HG03095 (cell line): Measurements from ENCODE around the gene IRX4.

ENCODE experiments used
- ATAC-seq: cut with Tn5 transposase; IDR thresholded peaks from one replicate; pipeline ENCODE4 v1.9.1; 2021; ENCODE audit warnings: moderate library complexity; ENCODE audit not compliant: unreplicated experiment

Gene IRX4

DNA sequence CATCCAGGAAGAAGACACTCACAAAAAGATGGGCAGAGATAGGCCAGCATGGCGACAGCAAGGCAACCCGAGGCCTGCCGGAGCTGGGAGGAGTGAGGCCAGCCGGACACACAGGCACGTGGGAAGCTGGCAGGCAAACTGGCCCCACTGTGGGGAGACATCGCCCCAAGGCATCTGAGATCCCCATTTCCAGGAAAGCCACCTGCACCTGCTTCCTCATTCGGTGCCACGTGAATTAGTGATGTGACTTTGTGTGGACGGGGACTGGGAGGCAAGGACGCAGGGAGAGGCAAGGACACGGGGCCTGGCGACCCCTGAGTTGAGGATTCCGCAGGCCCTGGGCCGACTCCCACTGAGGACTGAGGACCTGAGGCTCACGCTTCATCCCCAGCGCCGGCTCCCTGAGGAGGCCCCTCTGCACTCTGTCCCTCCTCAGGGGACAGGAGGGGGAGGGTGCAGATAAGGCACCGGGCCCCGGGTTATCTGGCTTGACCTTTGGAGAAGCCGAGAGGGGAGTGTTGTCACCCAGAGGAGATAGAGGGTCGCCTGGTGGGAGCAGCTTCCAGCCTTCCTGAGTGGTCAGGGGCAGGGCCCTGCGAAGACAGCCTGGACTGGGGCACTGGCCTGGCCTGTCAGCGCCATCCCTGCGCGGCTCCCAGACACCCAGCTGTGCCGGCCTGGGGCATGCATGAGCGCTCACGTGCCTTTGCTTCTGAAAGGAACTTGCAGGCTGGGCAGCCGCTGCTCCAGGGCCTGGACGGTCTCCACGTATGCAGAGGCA lies 41.8 kb downstream of the IRX4 start:
- ATAC-seq, result no peak

DNA sequence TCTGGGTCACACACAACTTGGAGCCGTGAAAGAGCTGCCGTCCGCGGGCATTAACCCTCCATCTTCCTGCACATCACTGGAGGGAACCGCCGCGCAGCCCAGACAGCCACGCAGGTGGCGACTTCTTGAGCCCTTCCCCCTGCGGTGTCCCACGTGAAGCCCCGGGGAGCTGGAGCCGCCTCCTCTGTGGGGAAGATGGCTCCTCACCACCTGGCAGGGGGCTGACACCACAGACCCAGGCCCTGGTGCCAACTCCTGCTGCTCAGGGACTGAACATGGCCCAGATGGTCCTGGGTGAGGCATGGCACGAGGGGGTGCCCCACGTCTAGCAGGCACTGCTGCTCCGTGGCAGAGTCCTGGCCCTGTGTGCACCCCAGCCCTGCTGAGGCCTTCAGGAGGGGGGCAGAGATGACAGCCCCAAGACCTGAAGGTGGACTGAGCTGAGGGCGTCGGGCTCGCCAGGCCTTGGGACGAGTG lies 42.6 kb downstream of the IRX4 start:
- no peak for ATAC-seq

DNA sequence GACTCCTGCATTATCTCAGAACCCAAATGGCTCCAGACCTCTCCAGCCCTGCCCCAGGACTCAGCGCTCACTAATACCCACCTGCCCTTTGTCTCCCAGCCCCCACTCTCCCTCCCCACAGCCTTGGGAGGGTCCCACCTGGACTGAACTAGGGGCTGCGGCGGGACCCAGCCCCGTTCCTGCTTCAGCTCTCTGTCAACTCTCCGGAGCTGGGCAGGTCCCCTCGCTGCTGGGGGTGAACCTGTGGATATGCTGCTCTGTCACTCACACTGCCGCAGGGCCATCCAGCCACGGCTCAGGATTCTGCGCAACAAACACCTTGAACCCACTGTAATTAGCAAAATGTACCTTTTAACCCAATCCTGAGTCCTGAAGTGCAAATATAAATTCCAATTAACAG lies 44.7 kb downstream of the IRX4 start:
- ATAC-seq, result no peak

DNA sequence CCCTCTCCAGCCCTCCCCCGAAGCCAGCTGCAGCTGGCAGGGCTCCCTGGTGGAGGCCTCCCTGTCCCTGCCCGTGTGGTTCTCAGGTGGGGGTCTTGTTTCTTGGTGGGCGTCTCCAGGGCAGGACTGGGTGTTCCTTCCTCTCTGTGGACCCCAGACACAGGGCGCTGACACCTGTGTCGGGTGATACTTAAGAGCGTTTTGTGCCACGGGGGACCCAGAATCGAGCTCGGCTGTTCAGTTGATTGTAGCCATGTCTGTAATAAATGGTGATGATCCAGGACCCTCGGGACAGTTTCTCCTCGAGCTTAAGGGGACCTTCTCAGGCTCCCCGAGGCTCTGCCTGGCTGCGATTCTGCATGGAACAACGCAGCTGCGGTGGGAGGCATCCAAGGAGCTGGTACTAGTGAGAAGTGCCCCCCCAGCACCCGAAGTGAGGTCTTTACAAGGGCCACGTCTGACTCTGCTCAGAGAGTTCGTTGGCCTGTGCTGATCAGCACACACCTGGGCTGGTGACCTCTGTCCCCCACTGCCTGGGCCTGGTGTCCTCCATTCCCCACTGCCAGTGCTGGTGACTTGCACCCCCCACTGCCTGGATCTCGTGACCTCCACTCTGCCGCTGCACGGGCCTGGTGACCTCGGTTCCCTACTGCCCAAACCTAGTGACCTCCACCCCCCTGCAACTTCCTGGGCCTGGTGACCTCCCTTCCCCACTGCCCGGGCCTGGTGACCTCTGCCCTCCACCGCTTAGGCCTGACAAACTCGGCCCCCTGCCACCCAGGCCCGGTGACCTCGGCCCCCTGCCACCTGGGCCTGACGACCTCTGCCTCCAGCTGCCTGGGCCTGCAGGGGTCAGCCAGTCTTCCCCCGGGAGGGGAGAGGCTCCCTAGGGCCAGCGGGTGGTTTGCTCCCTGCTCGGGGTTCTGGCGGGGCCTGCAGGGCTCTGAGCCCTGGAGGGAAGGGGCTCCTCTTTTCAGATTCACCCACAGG lies 45.5 kb downstream of the IRX4 start:
- ATAC-seq, result no peak

GRCh38 chr5:1836176-1836890 lies 46.4 kb downstream of the IRX4 start:
- no peak for ATAC-seq

DNA sequence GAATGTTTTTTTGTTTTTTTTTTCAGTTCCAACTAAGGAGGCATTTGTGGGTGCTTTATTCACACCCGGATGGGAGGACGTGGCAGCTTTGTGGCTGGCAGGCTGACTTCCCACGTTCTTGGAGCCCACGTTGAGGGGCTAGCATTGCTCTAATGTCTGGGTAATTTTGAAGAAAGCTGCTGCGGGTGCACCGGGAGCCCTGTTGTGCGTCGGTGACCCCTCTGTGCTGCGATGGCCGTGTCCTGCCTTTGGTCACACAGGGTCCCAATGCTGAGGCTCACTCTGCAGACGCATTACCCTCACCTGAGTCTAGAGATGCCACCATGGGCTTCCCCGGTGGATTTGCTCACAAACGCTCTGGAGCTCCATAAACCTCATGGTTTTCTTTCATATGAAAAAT lies 47.3 kb downstream of the IRX4 start:
- ATAC-seq, result no peak

DNA sequence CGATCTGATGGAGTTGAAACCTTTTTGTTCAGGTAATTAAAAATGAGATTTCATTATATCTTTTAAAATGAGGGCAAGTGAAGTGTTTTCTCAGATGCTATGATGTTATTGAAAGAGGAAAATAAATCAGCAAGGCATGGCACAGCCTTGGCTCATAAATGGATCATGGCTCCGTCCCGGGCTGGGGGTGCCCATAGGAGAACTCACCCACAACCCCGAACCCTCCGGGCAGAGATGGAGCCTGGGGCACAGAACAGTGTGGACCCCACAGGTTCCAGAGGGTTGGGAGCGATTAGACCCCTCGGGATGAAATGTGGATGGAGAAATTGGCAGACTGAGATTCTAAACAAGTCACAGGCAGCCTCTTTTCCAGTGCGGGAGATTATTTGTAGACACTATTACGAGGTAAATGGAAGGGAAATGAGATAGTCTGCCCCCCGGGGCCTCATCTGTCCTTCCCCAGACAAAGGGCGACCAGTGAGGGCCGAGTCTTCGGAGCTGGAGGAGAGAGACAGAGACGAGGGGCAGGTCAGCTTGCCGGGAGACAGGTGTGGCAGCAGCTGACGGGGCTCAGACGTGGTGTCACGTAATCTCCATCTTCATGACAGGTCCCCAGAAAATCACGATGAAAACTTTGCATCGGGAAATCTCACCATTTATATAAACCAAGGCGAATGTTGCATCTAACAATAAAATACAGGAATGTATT lies 47.9 kb downstream of the IRX4 start:
- no peak for ATAC-seq

DNA sequence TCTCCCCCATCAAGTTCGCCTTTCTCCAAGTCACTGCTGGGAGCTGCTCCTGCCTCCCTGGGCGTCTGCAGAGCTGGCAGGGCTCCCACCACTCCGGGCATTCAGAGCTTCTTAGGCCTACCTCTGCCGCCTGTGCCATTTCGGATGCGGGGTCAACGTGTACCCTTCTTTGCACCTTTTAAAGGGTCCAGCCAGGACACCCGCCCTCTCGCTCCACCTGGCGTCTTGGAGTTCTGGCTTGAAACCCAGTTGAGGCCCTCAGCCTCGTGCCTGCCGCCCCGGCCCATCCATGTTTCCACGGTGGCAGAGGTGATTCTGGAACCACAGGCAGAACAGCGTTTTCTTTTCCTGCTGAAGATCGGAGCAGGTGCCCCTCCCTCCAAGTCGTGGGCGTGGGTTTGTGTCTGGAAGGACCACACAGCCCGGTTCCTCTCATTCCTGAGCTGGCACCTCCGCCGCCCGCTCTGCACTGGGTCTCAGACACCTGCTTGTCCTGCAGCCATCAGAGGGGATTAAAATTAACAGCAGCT lies 48.6 kb downstream of the IRX4 start:
- no peak for ATAC-seq

DNA sequence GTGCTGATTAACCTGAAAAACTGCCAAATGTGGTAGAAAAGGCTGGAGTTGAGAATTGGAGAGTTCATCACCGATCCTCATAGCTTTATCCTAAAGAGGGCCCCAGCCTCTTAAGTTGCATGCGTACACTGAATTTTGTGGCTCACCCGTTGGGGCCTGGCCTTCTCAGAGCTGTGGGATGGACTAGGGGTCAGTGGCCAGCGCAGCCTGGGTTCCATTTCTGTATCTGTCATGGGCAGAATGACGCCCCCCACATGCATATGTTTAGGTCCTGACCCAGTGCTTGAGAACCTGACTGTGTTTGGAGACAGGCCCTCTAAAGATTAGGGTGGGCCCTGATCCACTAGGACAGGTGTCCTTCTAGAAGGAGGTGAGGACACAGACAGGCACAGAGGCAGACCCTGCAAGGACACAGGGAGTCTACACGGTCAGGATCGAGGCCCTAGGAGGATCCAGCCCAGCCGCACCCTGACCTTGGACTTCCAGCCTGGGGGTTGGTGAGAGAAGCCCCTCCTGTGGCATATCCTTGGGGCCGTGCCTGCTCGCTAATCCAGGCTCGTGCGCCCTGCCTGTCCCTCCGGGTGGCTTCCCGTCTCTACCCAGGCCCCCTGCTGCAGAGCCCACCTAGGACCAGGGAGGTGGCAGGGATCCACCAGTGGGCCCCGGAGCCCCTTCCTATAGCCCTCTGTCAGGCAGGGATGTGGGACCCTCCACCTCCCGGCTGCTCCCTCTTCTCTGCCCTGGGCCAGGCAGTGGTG lies 49.3 kb downstream of the IRX4 start:
- ATAC-seq, result no peak

DNA sequence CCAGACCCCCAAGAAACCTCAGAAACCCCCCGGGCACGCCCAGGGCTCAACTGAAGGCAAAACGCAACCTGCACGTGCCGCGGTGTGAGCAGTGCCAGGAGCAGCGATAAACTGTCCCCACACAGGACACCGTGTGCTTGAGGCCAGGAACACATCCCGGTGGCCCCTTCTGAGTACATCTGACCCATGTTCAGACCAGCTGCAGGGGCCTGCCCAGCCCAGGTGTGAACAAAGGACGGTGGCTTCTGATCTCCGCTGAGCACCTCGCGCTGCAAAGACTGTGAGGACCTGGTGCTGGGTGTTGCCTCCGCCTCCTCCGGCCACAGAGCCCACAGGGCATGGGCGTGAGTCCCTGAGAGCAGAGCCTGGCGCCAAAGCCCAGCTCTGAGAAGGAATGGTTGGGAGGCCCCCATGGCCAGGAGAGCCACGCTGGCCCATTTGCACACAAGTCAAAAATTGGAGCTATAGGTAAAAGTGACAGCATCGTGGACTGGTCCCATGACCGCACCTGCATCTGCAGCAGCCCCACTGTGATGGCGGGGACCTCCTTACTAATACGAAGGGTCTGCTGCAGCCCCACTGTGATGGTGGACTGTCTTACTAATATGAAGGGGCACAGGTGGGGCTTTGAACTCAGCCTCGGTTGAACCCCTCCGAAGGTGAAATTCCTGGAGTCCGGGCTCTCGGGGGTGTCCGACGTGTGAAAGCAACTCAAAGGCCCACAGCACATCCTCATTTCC lies 50.0 kb downstream of the IRX4 start:
- ATAC-seq, result no peak

DNA sequence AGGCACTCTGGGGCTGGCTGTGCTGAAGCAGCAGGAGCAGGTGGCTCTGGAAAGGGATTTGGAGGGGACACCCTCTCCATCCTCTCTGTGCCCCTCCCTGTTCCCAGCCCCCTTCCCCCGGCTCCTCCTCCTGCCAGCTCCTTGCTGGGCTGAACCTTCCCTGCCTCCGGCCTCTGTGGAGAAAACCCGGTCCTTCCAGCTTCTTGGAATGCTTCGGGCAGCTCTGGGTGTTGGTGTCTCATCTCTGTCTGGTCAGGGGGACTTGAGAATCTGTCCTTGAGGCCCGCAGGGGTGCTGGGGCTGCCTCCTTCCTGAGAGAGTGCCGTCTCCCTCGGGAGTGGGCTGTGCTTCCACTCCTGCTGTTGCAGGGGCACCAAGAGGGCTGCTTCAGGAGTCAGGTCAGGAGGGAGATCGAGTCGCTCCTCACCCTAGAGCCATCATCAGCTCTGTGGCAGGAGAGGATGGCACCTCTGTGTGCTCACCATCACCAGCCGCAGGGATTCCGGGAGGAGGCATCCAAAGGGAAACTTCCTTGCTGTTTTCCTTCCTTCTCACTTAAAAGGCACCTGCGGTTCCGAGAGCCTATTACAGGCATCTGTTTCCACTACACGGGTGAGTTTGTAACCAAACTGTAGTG lies 50.9 kb downstream of the IRX4 start:
- no peak for ATAC-seq

- no peak for ATAC-seq
Measured at GRCh38 chr5:1831257-1831656, 51.5 kb downstream of the IRX4 start.

GRCh38 chr5:1830571-1831228 lies 52.0 kb downstream of the IRX4 start:
- no peak for ATAC-seq

DNA sequence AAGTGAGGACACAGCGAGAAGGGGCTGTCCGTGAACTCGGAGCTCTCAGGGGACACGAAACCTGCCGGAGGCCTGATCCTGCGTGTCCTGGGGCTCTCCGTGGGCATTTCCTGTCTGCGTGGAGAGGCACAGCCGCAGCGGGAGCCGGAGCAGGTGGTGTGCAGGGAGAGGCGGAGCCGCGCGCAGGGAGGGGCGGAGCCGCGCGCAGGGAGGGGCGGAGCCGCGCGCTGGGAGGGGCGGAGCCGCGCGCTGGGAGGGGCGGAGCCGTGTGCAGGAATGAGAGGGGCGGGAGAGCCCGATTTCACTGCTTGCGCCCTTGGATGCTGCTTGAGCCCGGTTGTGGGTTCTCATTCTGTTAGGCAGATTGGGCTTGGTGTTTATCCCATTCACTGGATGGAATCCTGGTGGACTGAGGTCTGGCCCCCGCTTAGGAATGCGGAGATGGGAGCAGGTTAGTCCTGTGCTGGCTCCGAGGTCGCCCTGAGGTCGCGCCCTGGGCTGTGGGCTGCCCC lies 54.8 kb downstream of the IRX4 start:
- no peak for ATAC-seq
